T-helper 1 cell (primary cell): Measurements from ENCODE around the gene DPP3.
"Not testable (repeated sequence)": the region's sequence is repeated elsewhere in the genome, so short reads cannot be mapped to it uniquely, and the experiment has no call there.

Experiments
- DNase-seq, 5 donors: peaks; one replicate each; pipeline ENCODE4 v3.0.0-alpha.2; 2012 to 2020
- total RNA-seq, 4 donors: gene quantifications; one replicate each; lab custom pipeline; 2026; lab: John Stamatoyannopoulos, UW

The DPP3 gene, protein sequence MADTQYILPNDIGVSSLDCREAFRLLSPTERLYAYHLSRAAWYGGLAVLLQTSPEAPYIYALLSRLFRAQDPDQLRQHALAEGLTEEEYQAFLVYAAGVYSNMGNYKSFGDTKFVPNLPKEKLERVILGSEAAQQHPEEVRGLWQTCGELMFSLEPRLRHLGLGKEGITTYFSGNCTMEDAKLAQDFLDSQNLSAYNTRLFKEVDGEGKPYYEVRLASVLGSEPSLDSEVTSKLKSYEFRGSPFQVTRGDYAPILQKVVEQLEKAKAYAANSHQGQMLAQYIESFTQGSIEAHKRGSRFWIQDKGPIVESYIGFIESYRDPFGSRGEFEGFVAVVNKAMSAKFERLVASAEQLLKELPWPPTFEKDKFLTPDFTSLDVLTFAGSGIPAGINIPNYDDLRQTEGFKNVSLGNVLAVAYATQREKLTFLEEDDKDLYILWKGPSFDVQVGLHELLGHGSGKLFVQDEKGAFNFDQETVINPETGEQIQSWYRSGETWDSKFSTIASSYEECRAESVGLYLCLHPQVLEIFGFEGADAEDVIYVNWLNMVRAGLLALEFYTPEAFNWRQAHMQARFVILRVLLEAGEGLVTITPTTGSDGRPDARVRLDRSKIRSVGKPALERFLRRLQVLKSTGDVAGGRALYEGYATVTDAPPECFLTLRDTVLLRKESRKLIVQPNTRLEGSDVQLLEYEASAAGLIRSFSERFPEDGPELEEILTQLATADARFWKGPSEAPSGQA
- 14.6 to 23.5 (median 20.9) reads per million in 4 donors for total RNA-seq

DNA sequence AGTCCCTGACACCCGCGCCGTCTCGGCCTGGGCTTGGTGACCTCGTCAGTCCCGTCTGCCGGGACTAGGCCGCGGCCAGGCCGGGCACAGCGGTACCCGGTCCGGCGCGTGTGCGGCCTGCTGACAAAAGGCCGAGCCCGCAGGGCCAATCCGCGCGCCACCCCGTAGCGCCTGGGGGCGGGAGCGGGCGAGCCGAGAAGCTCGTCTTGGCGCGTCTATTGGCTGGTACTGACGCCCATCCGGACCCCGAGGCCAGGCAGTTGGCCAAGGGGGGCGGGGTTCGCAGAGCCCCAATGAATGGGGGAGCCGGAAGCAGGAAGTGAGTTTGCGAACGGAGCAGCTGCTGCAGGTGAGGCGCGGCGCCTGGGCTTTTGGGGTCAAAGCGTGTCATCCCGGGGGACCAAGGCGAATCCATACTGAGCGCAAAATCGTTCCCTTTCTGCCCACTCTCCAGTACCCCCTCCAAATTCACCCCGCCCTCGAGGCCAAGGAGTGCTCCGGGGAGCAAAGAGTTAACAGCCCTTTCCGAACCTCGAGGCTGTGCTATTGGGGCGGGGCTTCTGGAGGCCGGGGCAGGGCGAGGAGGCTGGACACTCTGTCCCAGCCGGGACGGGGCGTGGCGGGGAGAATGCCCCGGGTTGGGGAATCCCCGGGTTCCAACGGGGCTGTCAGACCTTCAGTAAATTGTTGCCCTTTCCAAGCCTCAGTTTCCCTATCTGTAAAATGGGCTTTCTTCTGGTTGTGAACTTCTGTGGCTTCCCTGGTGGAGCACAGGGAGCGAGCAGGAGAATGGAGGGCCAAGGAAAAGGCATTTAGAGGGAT is at the start of gene DPP3:
DPP3 (plus strand) TSS at position 318 of the 822 bp plus-strand sequence. CDS start 1,767 bp downstream, outside the sequence.
- DNase-seq: peak; percentile 90 to 97 (median 93)

DNA sequence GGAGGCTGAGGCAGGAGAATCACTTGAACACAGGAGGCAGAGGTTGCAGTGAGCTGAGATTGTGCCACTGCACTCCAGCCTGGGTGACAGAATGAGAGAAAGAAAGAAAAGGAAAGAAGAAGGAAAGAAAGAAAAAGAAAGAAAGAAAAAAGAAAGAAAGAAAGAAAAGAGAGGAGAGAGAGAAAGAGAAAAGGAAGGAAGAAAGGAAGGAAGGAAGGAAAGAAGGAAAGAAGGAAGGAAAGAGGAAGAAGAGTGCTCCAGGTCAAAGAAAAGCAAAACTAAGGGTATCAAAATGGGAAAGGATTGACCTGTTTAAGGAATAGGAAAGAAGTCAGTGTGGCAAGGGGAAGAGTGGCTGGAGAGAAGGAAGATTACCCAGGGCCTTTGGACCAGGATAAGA is 48.9 kb upstream of the DPP3 start:
- not testable (repeated sequence) for DNase-seq

DNA sequence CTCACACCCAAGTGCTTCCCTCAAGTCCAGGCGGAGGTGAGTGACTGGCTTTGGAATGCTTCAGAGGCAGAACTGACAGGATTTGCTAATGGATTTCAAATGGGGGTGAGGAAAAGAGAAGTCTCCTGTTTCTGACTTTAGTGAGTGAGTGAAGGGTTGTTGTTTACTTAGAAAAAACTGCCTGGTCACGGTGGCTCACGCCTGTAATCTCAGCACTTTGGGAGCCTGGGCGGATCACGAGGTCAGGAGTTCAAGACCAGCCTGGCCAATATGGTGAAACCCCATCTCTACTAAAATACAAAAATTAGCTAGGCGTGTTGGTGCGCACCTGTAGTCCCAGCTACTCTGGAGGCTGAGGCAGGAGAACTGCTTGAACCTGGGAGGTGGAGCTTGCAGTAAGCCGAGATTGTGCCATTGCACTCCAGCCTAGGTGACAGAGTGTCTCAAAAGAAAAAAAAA is 48.3 kb upstream of the DPP3 start:
- not testable (repeated sequence) for DNase-seq

DNA sequence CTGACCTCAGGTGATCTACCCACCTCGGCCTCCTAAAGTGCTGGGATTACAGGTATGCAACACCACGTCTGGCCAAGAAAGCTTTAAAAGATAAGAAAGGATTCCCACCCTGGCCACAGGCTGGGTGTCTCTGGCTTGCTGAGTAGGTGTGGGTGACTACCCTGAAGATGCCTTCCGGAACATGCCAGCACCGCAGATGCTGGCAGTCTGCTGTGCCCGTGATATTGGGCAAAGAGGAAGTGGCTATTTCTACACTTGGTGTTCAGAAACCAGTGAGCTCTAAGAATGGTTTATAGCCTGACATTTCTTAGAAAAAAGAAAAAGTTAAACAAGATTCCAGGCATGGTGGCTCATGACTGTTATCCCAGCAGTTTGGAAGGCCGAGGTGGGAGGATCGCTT is 47.6 kb upstream of the DPP3 start:
- no peak for DNase-seq

DNA sequence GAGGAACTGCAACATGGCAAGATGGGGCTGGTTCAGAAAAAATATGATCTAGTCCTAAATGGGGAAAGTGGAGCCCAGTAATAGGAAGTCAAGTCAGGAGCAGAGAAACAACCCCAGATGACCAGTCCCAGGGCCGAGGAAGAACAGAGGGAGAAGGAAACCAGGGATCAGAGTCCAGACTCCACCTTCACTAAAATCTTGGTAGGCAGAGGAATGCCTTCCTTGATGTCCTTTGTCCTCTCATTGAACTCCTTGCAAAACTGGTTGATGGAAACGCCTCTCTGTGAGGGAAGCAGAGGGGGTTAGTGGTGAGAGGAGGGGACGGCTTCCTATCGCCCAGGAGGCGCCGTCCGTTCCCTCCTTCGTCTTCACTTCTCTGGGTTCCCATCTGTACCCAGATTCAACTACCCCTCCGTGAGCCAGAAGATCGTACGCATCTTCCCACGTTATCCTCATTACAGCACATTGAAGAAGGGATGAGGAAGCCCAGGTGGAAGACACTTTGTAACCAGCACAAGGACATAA is 42.2 kb upstream of the DPP3 start:
- no peak for DNase-seq

DNA sequence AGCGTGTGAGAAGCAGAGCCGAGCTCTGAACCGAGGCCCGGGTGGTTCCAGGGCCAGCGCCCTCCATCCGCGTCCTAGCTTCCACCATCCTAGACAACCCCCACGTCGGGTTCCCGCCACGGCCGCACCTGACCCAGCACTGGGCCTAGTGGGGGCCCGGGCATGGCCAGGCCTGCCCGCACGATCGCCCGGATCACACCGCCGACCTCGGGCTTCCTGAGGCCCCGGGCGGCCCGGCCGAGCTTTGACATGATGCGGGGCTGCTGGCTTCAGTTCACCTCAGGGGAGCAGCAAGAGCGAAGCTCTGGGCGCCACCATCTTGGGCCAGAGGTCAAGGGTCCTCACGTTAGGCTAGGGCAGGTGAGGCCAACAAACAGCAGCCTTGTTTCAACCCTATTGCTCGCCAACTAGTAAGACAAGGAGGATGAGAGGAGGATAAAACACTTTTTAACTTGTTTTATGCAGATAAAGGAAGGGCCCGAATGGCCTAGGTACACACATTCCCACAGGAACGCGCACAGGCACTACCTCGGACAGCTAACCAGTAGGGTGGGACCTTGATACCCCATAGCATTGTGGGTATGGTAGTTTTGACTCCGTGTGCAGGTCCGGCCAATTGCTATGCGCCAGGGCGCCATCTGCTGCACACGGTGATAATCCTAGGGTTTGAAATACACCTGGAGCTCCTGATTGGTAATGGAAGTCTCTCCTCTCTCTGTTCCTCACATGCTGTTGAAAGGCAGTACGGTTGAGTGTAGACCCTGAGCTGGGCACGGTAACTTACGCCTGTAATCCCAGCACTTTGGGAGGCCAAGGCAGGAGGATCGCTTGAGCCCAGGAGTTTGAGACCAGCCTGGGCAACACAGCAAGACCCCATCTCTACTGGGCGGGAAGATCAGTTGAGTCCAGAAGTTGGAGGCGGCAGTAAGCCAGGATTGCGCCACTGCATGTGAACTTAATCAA is 41.4 kb upstream of the DPP3 start, which contains the start of gene MRPL11:
MRPL11 (minus strand) TSS at position 345 of the 963 bp plus-strand sequence; CDS start at position 251, 94 bp downstream.
- peak; percentile 64 to 91 (median 79) for DNase-seq

DNA sequence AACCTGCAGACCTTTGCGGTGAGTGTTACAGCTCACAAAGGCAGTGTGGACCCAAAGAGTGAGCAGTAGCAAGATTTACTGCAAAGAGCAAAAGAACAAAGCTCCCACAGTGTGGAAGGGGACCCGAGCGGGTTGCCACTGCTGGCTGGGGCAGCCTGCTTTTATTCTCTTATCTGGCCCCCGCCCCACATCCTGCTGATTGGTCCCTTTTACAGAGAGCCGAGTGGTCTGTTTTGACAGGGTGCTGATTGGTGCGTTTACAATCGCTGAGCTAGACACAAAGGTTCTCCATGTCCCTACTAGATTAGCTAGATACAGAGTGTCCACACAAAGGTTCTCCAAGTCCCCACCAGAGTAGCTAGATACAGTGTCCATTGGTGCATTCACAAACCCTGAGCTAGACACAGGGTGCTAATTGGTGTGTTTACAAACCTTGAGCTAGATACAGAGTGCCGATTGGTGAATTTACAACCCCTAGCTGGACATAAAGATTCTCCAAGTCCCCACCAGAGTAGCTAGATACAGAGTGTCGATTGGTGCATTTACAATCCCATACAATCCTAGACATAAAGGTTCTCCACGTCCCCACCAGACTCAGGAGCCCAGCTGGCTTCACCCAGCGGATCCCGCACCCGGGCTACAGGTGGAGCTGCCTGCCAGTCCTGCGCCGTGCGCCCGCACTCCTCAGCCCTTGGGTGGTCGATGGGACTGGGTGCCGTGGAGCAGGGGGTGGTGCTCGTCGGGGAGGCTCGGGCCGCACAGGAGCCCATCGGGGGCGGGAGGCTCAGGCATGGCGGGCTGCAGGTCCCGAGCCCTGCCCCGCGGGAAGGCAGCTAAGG is 39.9 kb upstream of the DPP3 start:
- not testable (repeated sequence) for DNase-seq

DNA sequence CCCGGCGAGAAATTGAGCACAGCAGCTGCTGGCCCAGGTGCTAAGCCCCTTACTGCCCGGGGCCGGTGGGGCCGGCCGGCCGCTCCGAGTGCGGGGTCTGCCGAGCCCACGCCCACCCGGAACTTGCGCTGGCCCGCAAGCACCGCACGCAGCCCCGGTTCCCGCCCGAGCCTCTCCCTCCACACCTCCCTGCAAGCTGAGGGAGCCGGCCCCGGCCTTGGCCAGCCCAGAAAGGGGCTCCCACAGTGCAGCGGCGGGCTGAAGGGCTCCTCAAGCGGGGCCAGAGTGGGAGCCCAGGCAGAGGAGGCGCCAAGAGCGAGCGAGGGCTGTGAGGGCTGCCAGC is 39.3 kb upstream of the DPP3 start:
- not testable (repeated sequence) for DNase-seq

DNA sequence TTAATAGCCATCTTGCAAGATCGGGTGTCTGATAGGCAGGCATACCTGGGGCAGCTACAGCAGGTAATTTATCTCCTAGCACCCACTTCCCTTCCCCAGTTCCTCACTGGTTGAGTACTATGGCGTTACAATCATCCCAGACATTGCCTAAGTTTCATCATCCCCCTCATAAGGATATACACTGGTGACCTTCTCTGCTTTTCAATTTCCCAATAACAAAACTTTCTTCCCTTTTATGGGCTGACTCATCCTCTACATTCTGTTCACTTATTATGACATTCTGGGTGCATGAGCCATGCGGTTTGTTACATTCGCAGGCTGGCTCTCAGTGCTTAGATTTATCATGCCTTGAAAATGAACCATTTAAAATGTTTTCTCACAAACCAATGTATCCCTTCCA is 36.6 kb upstream of the DPP3 start:
- no peak for DNase-seq

DNA sequence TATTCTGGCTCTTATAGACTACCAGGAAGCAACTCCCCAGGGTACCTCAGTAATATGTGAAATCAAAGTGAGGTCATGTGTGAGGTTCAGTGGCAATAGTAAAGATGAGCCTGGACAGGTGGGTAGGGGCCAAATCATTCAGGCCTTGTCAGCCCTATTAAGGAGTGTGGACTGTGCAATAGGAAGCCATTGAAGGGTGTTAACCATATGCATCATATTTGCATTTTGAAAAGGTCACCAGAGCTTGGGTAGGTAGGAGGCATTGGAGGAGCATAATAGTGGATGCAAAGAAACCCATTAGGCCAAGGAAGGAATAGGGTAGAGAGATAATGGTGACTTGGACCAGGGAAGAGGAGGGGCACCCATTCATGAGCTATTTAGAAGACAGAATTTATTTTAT is 33.2 kb upstream of the DPP3 start:
- DNase-seq: no peak

DNA sequence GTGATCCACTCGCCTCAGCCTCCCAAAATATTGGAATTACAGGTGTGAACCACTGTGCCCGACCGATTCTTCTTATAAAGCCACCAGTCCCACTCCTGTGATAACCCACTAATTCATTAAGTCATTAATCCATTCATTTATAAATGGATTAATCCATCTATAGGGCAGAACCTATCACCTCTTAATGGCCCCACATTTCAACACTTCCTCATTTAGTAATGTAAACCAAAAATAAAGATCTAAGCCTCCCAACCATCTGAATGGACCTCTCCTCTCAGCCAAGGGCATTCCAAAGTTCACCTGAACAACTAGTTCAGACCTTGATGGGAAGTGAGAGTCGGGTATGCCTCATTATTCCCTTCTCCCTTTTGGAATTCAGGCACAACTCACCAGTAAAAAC is 31.7 kb upstream of the DPP3 start:
- no peak for DNase-seq

DNA sequence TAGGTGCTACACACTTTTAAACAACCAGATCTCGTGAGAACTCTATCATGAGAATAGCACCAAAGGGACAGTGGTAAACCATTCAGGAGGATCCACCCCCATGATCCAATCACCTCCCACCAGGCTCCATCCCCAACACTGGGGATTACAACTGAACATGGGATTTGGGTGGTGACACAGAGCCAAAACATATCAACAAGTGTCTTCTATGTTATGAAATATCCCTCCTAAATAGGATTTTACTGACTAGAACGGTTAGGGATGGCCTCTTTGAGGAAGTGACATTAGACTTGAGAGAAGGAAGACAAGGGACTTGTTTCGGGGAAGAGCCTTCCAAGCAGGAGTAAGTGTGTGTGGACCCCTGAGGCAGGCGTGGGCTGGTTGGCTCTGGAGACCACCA is 29.7 kb upstream of the DPP3 start:
- DNase-seq: no peak

DNA sequence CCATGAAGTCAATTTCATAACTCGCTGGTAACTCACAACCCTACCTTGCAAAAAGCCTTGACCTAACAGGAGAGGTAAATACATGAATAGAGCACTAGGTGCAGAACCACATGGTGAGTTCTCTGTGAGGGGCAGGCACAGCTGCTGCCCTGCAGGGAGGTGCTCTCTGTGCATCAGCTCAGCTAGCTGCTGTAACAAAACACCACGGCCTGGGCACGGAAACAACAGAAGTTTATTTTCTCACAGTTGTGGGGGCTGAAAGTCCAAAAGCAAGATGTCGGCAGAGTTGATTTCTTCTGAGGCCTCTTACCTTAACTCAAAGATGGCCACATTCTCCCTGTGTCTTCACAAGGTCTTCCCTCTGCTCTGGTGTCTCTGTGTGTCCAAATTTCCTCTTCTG is 28.6 kb upstream of the DPP3 start:
- DNase-seq: no peak

DNA sequence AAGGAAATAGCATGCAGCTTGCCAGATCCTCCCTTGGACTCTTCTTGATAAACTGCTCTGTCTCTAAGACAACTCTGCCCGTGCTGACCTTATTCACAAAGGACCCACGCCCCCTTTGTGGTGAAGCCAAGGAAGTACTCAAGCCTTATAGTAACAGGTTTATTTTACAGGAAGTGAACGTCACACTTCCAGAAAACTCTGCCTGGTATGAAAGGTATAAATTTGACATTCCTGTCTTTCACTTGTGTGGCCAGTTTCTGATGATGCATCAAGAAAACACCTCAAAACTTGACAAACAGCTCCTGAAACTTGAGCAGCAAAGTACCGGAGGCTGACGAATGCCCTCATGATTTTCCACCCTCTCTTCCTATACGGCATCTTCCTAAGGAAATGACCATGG is 26.0 kb upstream of the DPP3 start:
- no peak for DNase-seq

DNA sequence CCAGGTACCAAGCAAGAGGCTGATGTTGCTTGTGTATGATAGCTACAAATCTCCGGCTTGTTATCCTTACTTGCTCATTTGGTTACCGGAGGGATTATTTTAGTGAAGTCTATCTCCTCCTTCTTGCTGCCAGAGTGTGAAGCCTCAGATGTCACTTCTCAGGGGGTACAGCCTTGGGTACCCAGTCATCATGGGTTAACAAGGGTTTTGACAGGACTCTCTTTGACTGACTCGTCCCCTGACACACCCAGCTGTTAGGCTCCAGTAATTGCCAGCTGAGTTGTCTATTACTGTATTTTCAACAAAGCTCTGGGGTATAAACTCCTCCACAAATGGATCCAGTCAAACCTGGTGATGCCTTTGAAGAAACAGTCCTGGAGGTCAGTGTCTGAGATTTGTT is 25.4 kb upstream of the DPP3 start:
- DNase-seq: no peak

DNA sequence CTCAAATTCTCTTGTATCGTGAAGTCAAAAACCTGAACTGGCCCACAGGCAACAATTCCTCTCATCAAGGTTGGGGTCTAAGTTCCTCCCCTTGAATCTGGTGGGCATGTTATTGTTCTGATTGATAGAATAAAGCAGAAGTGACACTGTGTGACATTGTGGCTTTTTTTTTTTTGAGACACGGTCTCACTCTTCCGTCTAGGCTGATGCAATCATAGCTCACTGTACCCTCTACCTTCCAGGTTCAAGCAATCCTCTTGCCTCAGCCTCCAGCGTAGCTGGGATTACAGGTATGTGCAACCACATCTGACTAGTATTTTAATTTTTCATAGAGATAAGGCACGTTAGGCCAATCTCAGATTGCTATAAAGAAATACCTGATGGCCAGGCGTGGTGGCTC is 22.4 kb upstream of the DPP3 start:
- no peak for DNase-seq

DNA sequence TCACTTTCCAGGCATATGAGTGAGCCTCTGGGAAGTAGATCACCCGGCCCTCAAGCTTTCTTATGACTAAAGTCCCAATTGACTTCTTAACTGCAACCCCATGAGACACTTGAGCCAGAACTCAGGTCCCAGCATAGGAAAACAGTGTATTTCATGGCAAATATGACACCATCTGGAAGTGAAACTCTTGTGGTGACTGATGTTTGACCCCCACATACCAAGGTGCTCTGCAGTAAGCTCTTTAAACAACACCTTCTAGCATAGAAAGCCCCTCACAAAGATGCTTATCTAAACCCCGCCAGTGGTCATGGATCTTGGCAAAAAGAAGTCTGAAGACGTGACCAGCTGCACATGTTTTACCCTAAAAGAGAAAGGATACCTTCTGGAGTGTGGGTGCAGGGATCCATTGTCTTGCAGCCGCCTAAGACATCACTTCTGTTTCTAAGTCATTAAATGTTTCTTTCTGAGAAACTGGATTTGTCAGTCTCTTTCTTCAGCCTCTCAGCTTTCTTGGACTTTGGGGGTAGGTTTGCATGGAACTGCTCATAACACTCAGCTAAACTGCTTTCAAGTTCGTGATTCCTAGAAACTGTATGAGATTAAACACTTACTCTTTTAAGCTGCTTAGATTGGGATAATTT is 21.0 kb upstream of the DPP3 start:
- DNase-seq: no peak

DNA sequence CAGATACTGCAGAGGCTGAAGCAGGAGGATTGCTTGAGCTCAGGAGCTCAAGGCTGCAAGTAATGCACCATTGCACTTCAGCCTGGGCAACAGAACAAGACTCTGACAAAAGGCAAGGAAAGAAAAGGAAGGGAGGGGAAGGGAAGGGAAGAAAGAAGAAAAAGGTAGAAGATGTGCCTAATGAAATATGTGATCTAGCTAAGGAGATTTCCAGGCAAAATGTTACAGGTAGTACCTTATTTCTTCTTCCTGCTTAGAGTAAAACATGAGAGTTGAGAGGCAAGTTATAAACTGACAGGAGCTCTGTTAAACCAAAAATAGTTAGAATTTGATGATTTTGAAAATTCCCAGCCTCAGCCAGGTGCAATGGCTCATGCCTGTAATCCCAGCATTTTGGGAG is 18.2 kb upstream of the DPP3 start:
- DNase-seq: no peak

DNA sequence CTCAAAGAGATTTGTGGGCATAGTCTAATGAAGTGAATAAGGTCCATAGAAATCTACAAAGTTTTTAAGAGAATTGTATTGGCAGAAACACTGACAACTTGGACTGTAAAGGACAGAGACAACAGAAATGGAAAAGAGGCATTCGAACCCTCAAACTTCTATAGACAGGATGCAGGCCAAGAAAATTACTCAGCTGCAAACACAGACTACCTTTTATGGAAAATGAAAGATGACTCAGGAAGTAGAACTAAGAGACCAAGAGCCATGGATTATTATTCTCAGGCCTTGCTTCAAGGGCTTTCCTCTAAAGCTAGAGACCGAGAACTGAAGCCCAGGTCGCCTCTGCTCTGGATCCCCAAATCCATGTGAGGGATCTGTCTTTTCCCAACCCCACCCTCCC is 17.3 kb upstream of the DPP3 start:
- DNase-seq: peak in 1 of 5 donors; percentile 42

DNA sequence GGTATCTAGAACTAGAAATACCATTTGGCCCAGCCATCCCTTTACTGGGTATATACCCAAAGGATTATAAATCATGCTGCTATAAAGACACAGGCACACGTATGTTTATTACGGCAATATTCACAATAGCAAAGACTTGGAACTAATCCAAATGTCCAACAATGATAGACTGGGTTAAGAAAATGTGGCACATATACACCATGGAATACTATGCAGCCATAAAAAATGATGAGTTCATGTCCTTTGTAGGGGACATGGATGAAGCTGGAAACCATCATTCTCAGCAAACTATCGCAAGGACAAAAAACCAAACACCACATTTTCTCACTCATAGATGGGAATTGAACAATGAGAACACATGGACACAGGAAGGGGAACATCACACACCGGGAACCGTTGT is 16.1 kb upstream of the DPP3 start:
- DNase-seq: not testable (repeated sequence)
